HG03558 (cell line): ENCODE data around the gene HSPA8.

Experiments
- ATAC-seq: cut with Tn5 transposase; IDR thresholded peaks from one replicate; pipeline ENCODE4 v1.9.1; 2021; ENCODE audit warnings: moderate number of reproducible peaks; ENCODE audit not compliant: unreplicated experiment; ENCODE audit errors: extremely low read depth

HSPA8 gene

GRCh38 chr11:123052901-123053721, 8.8 kb downstream of the HSPA8 start:
- ATAC-seq: no peak

- no peak for ATAC-seq
Measured at GRCh38 chr11:123051634-123052033, 10.3 kb downstream of the HSPA8 start.

GRCh38 chr11:123051146-123051545, 10.8 kb downstream of the HSPA8 start:
- no peak for ATAC-seq

GRCh38 chr11:123047947-123048293, 14.0 kb downstream of the HSPA8 start:
- ATAC-seq: no peak

GRCh38 chr11:123047266-123047946, 14.5 kb downstream of the HSPA8 start:
- ATAC-seq: no peak

GRCh38 chr11:123046473-123047259, 15.3 kb downstream of the HSPA8 start:
- no peak for ATAC-seq

GRCh38 chr11:123045101-123045500, 16.8 kb downstream of the HSPA8 start:
- no peak for ATAC-seq

- ATAC-seq: no peak
Measured at GRCh38 chr11:123041185-123041584, 20.8 kb downstream of the HSPA8 start.

GRCh38 chr11:123040111-123040432, 21.9 kb downstream of the HSPA8 start:
- ATAC-seq: no peak

GRCh38 chr11:123035831-123036230, 26.1 kb downstream of the HSPA8 start:
- no peak for ATAC-seq

- no peak for ATAC-seq
Measured at GRCh38 chr11:123034597-123034996, 27.3 kb downstream of the HSPA8 start.

GRCh38 chr11:123033895-123034294, 28.0 kb downstream of the HSPA8 start:
- ATAC-seq: no peak

GRCh38 chr11:123030517-123030916, 31.4 kb downstream of the HSPA8 start:
- no peak for ATAC-seq

GRCh38 chr11:123020968-123021367, 41.0 kb downstream of the HSPA8 start:
- ATAC-seq: no peak

GRCh38 chr11:123018702-123019101, 43.2 kb downstream of the HSPA8 start:
- ATAC-seq: no peak

- no peak for ATAC-seq
Measured at GRCh38 chr11:123011510-123011909, 50.4 kb downstream of the HSPA8 start.
